HEK293T (cell line): ENCODE data around the gene GPHN.

Source experiments
- CTCF ChIA-PET: fragments of 350-600 bp; formaldehyde crosslinking; extraction: SDS; loops from one replicate; lab custom pipeline; 2021; ENCODE audit warnings: antibody characterized with exemption, inconsistent platforms; lab: Yijun Ruan, JAX
- POLR2A ChIA-PET: fragments of 350-600 bp; formaldehyde crosslinking; extraction: SDS; loops from one replicate; lab custom pipeline; 2020; ENCODE audit warnings: antibody characterized with exemption, inconsistent platforms; lab: Yijun Ruan, JAX
- DNase-seq: peaks from one replicate; pipeline ENCODE4 v3.0.0; 2012; ENCODE audit warnings: mixed read lengths; ENCODE audit errors: extremely low spot score
- ARNT ChIP-seq: fragments of 450-650 bp; IDR thresholded peaks from 2 replicates; pipeline ENCODE4 v1.6.1; 2017; ENCODE audit warnings: mild to moderate bottlenecking
- BHLHE40 ChIP-seq: fragments of 450-650 bp; IDR thresholded peaks from 2 replicates; pipeline ENCODE4 v1.6.1; 2016; ENCODE audit warnings: mild to moderate bottlenecking, moderate library complexity, borderline replicate concordance
- CTBP1 ChIP-seq: fragments of 450-650 bp; IDR thresholded peaks from 2 replicates; pipeline ENCODE4 v1.6.1; 2016; ENCODE audit warnings: borderline replicate concordance
- ELF4 ChIP-seq: fragments of 450-650 bp; IDR thresholded peaks from 2 replicates; pipeline ENCODE4 v1.6.1; 2017; ENCODE audit warnings: antibody characterized with exemption
- FOXA1 ChIP-seq: fragments of 450-650 bp; IDR thresholded peaks from 2 replicates; pipeline ENCODE4 v1.6.1; 2016; ENCODE audit warnings: mild to moderate bottlenecking
- FOXK2 ChIP-seq: fragments of 450-650 bp; IDR thresholded peaks from 2 replicates; pipeline ENCODE4 v1.6.1; 2016; ENCODE audit warnings: mild to moderate bottlenecking
- FOXM1 ChIP-seq: fragments of 450-650 bp; IDR thresholded peaks from 2 replicates; pipeline ENCODE4 v1.6.1; 2017; ENCODE audit warnings: mild to moderate bottlenecking, borderline replicate concordance
- HDGF ChIP-seq: fragments of 450-650 bp; IDR thresholded peaks from 2 replicates; pipeline ENCODE4 v1.6.1; 2017; ENCODE audit warnings: antibody characterized with exemption, borderline replicate concordance
- L3MBTL2 ChIP-seq: fragments of 450-650 bp; conservative IDR thresholded peaks from 2 replicates; pipeline ENCODE4 v1.6.1; 2016; ENCODE audit warnings: mild to moderate bottlenecking
- LEF1 ChIP-seq: fragments of 450-650 bp; IDR thresholded peaks from 2 replicates; pipeline ENCODE4 v1.6.1; 2017; ENCODE audit warnings: mild to moderate bottlenecking, borderline replicate concordance
- NFRKB ChIP-seq: fragments of 450-650 bp; IDR thresholded peaks from 2 replicates; pipeline ENCODE4 v1.6.1; 2016; ENCODE audit warnings: mild to moderate bottlenecking, moderate library complexity
- SP1 ChIP-seq: fragments of 450-650 bp; IDR thresholded peaks from 2 replicates; pipeline ENCODE4 v1.6.1; 2017
- SUZ12 ChIP-seq: fragments of 450-650 bp; IDR thresholded peaks from 2 replicates; pipeline ENCODE4 v1.6.1; 2016; ENCODE audit warnings: mild to moderate bottlenecking
- TARDBP ChIP-seq: fragments of 450-650 bp; IDR thresholded peaks from 2 replicates; pipeline ENCODE4 v1.6.1; 2016
- ZNF384 ChIP-seq: fragments of 450-650 bp; IDR thresholded peaks from 2 replicates; pipeline ENCODE4 v1.6.1; 2016
- TF ChIP-seq, protein P1 (sequence below): fragments of 450-650 bp; IDR thresholded peaks from 2 replicates; pipeline ENCODE4 v1.6.1; 2016

The GPHN gene

DNA sequence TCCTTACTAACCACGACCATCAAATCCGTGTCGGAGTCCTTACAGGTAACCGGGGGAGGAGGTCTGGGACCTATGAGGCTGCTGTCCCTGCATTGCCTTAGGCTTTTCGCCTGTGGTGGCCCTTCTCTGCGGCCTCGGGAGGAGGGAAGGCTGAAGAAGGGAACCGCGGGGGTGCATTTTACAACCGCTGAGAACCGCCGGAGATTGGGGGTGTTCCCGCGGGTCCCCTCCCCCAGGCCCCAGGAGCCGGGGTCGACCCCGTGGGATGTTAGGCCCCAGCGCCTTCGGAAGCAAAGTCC, 549 bp downstream of the GPHN start:
- POLR2A ChIA-PET, result interaction anchor here (0.7 to 2.5 kb wide), 8 partner anchors 8 to 589 kb away, joined by 3 to 16 read pairs (median 4); no protein-coding TSS in a partner anchor
- DNase-seq, result no peak
- CTCF ChIA-PET, result no interaction called here
- TF ChIP-seq FOXM1 (no peak), ARNT (no peak), BHLHE40 (no peak), HDGF (no peak), FOXA1 (no peak), SUZ12 (no peak), TARDBP (no peak), CTBP1 (no peak), L3MBTL2 (no peak), ELF4 (no peak), ZNF384 (no peak), SP1 (no peak), LEF1 (no peak), FOXK2 (no peak), NFRKB (no peak)
- TF ChIP-seq, protein P1, sequence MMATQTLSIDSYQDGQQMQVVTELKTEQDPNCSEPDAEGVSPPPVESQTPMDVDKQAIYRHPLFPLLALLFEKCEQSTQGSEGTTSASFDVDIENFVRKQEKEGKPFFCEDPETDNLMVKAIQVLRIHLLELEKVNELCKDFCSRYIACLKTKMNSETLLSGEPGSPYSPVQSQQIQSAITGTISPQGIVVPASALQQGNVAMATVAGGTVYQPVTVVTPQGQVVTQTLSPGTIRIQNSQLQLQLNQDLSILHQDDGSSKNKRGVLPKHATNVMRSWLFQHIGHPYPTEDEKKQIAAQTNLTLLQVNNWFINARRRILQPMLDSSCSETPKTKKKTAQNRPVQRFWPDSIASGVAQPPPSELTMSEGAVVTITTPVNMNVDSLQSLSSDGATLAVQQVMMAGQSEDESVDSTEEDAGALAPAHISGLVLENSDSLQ, result no peak

DNA sequence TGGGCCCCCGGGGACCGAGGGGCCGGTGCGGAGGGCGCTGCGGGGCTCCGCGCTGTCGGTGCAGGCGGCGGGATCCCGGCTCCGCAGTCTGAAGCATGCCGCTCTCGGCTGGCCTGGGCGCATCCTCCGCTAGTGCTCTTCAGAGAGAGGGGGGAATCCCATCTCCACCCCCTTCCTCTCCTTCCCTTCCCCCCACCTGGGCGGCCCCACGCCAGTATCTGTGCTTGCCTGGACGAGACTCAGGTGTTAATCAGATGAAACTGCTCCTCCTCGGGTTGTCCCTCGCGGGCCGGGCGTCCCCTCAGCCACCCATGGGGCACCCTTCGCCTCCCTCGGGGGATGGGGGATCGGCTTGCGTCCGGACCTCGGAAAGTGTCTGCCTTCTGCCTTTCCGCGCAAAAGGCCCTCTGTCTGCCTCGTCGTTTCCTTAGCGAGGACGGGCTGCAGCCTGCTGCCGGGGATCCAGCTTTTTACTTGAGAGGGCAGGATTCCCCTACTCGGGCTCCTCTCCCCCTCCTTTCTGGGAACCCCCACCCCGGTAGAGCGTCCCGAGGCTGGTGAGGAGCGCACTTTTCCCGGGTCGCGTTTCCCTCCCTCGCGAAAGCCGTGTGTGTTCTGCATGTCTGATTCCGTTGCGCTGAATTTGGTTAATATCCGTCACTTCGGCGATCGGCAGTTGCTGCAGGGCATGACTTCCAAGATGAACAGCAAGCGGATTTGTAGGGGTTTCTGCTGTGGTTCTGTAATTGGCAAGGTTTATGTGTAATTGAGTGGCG, 1.1 kb downstream of the GPHN start:
- TF ChIP-seq SUZ12 (no peak), FOXM1 (no peak), CTBP1 (no peak), ZNF384 (no peak), L3MBTL2 (0 out of 2 replicates have a peak, but pooled peaks have one; percentile 31), BHLHE40 (no peak), FOXA1 (no peak), ELF4 (no peak)
- CTCF ChIA-PET, result no interaction called here
- peak; percentile 31 for DNase-seq
- POLR2A ChIA-PET, result interaction anchor here (1.0 to 1.9 kb wide), 5 partner anchors 8 to 588 kb away, joined by 3 to 16 read pairs (median 4); no protein-coding TSS in a partner anchor

DNA sequence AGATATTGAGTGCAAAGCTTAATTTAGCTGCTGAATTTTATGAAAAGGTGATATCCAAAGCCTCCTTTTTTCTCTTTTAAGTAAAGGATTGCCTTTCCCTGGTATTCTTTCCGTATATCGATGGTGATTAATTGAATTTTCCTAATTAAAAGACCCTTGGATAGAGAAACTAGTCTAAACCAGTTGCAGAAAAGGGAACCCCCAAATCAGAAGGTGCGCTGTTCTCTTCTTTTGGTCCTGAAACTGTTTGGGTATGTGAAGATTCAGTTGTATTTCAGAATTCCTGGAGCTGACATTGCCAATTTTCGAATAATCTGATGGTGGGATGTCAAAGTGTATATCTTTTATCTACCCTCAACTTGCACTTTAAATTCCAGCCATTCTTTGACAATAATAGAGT, 1.9 kb downstream of the GPHN start:
- no peak for TF ChIP-seq SUZ12
- CTCF ChIA-PET, result no interaction called here
- no peak for DNase-seq
- POLR2A ChIA-PET, result no interaction called here

DNA sequence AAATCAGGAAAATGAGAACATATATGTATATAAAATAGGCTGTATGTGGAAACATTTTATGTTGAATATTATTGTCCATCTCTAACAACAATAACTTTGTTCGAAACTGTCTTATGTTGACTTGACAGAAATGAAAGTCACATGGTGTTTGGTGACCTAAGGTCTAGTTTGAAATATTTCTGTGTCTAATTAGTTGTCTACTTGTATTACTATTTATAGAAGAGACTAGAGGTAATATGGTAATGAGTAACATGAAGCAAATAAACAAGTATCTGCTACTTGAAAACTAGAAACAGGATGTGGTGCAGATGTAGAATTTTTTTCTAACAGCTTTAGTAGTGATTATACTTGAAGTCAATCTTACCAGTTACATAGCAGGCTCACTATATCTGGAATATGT, 3.9 kb downstream of the GPHN start:
- no peak for TF ChIP-seq SP1
- no peak for TF ChIP-seq NFRKB
- ChIA-PET POLR2A (no interaction called here), CTCF (no interaction called here)
- DNase-seq, result no peak

DNA sequence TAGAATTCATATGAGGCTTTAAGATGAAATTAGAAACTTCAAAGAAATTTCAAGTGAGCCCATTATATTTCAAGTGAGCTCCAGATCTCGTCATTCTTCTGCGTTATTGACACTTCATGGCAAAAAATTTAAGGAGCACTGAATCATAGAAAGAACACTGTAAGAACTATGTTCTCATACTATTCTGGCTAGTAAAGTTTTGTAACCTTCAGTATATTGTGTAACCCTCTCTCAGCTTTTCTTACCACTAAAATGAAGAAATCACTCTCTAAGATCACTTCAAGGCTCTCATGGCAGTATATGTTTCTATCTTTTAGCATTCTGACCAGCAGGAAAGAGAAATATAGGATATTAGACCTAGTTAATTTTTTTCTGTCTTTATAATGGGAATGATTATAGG, 6.3 kb downstream of the GPHN start:
- TF ChIP-seq FOXM1, result no peak
- TF ChIP-seq SP1, result no peak
- no peak for TF ChIP-seq NFRKB
- no peak for TF ChIP-seq FOXK2
- TF ChIP-seq ELF4, result no peak
- TF ChIP-seq HDGF, result no peak
- TF ChIP-seq FOXA1, result no peak
- TF ChIP-seq LEF1, result no peak
- no peak for TF ChIP-seq CTBP1
- TF ChIP-seq L3MBTL2, result no peak
- no peak for TF ChIP-seq ZNF384
- TF ChIP-seq, protein P1, result no peak
- TF ChIP-seq TARDBP, result no peak
- no peak for TF ChIP-seq ARNT
- TF ChIP-seq SUZ12, result no peak
- no peak for TF ChIP-seq BHLHE40
- no peak for DNase-seq
- ChIA-PET POLR2A (no interaction called here), CTCF (no interaction called here)

DNA sequence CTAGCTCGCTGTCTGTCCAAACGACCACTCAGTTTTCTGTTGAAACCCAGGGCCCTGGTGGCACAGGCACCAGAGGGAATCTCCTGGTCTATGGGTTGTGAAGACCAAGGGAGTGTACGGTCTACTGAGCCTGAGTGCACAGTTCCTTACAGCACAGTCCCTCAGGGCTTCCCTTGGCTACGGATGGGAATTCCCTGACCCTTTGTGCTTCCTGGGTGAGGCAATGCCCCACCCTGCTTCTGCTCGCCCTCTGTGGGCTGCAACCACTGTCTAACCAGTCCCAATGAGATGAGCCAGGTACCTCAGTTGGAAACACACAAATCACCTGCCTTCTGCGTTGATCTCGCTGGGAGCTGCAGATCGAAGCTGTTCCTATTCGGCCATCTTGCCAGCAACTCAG, 22.6 kb downstream of the GPHN start:
- CTCF ChIA-PET, result no interaction called here
- TF ChIP-seq, protein P1, result no peak
- TF ChIP-seq ELF4 (no peak), BHLHE40 (no peak), ARNT (no peak), FOXM1 (no peak), SP1 (no peak), TARDBP (no peak), FOXK2 (no peak)
- POLR2A ChIA-PET, result no interaction called here
- no peak for DNase-seq

DNA sequence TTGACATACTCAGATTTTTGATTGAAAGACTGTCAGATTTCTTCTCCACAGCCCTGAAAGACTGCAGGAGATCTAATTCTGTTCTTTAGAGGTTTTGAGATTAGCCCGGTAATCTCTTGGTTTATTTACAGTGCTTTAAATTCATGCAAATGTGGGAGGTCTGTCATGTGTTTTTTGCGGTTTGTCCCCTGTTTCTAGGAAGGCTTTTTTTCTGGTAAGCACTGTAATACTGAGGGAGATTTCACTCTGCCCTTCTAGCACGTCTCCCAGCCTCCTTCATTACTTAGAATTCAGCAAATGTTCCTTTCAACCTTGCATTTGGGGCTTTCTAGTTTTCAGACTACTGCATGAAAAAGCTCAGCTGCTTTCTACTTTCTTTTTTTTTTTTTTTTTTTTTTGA, 31.1 kb downstream of the GPHN start:
- DNase-seq, result no peak
- ChIA-PET CTCF (no interaction called here), POLR2A (interaction anchor here (1.2 kb wide), 1 partner anchor 31 kb away, joined by 3 read pairs; the partner anchor contains the start of gene GPHN)
- TF ChIP-seq, protein P1, result no peak
- TF ChIP-seq FOXM1 (no peak), L3MBTL2 (no peak), TARDBP (no peak), FOXA1 (no peak), LEF1 (no peak), SP1 (no peak), ELF4 (no peak)
